ENCODE results near the gene PRKAG2.

Gene PRKAG2

DNA sequence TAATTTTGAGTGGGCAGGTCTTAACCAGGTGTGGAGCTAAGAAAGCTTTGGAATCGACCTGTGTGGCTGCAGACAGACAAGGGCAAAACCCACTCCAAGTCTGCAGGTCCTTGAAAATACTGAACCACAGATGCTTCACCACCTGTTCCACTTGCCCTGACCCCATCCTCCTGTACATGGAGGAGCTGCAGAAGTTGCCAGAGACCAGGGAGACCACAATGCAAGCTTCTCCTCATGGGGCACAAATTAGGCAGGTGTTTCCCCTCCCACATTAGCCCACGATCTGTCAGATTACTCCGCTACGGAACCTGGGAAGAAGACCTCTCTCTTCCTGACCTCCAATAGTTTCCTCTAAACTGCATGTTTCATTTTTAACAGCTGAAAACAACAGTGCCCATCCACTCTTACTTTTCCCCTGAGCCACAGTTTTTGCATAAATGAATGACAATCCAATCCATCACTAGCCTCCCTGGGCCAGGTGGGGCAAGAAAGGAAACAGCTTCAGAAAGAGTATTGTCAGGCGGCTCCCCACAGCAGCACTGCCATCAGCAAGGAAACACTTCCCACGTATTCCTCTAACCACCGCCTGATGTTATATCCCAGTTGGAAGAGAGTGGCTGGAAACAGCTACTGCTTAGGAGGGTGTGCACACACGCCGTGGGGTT, 141.6 kb downstream of the PRKAG2 start:
- peak in 4 of 42 donors; percentile 43 to 63 (median 59) for DNase-seq
- intact Hi-C loops (cut with DNase I), result no loop called here

DNA sequence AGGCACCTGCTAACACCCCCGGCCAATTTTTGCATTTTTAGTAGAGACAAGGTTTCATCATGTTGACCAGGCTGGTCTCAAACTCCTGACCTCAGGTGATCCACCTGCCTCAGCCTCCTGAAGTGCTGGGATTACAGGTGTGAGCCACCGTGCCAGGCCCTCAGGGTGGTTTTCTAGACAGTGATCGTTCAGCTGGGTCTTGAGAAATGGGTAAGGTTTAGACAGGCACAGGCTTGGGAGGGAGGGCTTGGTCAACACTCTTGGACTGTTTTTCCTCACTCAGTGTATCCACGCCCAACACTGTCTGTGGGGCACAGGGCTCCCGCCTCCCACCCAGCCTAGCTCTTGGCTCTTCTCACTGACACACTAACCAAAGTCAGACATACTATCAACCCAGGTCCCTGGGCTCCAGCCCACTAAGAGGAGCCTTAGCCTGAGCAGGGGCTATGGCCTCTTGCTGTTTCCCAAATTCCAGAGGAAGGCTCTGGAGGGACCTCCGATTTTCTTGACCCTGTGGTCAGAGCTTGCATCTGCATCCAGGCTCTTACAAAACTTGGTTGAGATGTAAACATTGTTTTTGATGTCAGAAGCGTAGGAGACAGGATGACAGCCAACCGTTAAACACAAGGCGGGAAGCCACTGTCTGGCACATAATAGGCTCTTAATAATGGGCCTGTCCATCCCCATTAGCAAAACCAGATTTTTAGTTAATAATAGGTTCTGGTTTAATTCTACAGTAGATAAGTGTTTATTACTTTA, 143.9 kb downstream of the PRKAG2 start:
- DNase-seq, result no peak
- intact Hi-C loops (cut with DNase I), result no loop called here

DNA sequence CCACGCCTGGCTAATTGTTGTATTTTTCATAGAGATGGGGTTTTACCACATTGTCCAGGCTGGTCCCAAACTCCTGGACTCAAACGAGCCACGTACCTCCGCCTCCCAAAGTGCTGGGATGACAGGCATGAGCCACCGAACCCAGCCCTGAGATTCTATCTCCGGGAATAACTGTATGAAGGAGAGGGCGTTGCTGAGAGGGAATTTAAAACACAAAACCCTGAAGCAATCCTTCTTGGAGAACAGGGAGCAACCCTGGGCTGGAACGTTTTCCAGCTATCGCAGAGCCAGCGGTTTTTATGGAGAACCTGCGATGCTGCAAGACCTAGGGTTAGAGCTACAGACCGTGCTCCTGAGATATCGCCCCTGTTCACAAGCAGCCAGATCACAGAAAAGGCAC, 144.6 kb downstream of the PRKAG2 start:
- intact Hi-C loops (cut with DNase I), result no loop called here
- peak in 5 of 42 donors; percentile 35 to 62 (median 52) for DNase-seq

DNA sequence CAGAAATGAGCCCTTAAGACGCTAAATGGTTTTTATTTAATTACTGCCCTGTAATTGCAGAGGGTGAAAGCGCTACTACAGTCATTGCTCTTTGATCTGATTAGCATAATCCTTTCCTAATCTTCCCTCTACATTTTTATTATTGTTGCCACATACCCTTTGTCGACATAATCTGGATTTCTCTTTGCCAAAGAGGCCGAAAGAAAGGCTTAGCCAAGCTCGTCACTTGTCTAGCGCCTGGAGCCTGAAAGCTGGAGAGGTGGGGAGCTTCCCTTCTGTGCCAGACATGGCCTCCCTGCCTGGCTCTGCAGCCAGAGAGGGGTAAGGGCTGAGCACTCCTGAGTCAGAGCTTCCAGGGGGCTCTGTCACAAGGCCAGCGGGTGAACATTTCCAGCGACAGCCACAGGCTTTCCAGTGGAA, 145.9 kb downstream of the PRKAG2 start:
- intact Hi-C loops (cut with DNase I), result no loop called here
- DNase-seq, result no peak

DNA sequence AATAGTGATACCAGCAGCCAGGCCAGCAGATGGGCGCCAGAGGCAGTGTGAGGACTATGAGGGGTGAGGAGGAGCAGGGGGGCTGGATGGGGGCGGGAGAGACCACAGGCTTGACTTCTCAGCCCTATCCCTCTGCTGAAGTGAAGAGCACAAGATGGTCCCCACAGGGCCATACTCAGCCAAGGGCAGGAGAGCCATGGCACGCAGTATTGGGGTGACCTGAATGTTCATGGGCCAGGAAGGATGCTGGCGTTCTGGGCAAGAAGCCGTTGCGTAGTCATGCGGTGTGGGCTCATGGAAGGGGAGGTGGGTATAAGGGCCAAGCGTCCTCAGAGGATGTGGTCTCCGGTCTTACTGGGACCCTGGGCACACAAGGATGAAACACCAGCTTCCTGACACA, 146.3 kb downstream of the PRKAG2 start:
- no peak for DNase-seq
- intact Hi-C loops (cut with DNase I), result no loop called here

DNA sequence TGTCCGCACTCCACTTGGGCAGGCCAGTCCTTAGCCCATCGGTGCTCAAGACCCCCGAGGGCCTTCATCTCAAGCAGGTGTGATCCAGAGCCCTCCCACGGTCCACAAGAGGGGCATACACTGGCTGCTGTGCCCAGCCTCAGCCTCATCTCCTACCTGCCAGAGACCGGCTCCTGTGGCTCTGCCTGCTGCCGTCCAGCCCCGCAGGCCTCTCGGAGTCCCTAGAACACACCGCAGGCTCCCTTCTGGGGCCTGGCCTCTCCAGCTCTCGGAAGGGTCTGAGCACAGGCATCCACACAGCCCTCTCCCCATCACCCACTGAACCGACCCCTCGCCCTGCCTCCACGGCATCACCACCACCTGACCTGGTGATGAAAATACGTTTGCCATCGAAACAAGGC, 147.4 kb downstream of the PRKAG2 start:
- intact Hi-C loops (cut with DNase I), result no loop called here
- no peak for DNase-seq

DNA sequence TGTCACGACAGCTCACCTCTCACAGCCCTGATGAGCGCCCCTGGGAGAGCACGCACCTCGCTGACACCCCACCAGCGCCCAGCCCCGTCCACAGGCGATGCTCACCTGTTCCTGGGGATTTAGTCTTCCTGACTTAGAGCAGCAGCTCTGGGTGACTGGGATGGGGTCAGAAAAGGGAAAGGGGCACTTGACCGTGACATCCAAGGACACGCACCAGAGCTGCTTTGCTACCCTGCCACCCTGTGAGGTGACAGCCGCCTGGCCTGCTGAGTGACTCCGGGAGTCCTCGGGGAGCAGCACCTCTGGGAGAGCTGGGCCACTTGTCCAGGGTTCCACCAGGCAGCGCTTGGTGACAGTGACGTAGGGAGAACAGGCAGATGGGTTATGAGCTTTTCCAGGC, 148.2 kb downstream of the PRKAG2 start:
- no peak for DNase-seq
- intact Hi-C loops (cut with DNase I), result no loop called here

DNA sequence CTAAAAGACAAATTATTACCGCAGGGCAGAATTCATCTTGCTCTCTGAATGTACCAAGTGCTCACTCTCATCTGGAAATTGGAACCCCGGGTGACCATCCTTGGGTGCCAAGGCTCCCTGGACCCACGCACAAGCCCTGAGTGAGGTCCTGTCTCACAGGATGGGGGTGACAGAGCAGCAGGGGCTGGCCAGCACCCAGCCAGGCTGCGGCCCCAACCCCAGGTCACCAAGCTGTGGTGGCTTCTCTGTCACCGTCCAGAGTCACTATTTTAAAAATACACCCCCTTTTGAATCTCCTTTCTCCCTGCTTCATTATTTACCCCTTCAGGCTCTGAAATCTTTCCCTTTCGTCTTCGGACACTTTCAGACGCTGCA, 148.6 kb downstream of the PRKAG2 start:
- intact Hi-C loops (cut with DNase I), result no loop called here
- no peak for DNase-seq

DNA sequence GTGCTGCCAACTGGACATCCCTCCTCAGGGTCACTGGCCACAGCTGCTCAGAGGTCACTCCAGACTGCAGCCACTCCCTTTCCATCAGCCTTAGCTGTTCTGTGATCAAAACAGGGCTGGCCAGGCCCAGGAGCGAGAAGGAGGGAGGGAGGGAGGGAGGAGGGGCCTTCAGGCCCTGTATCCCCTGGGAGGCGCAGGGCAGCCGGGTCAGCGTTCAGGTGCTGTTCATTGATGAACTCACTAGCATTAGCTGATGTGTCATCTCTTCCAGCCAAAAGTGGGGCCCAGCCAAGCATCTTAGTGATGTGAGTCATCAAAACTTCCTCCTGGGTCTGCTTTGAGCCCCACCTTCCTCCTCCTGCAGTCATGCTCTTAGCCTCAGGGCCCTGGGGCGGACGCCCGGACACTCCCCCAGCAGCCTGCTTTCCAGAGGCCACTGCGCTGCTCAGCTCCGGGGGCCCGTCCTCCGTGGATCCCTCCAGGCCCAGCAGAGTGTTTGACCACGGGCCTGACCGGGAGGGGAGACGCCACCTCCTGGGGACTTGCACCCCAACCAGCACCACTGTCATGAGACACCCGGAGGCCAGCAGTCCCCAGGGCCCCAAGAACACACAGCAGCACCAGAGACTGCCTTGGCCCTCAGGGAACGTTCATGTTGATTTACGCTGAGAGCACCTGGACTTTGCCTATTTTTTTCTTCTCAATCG, 149.2 kb downstream of the PRKAG2 start:
- intact Hi-C loops (cut with DNase I), result no loop called here
- no peak for DNase-seq

DNA sequence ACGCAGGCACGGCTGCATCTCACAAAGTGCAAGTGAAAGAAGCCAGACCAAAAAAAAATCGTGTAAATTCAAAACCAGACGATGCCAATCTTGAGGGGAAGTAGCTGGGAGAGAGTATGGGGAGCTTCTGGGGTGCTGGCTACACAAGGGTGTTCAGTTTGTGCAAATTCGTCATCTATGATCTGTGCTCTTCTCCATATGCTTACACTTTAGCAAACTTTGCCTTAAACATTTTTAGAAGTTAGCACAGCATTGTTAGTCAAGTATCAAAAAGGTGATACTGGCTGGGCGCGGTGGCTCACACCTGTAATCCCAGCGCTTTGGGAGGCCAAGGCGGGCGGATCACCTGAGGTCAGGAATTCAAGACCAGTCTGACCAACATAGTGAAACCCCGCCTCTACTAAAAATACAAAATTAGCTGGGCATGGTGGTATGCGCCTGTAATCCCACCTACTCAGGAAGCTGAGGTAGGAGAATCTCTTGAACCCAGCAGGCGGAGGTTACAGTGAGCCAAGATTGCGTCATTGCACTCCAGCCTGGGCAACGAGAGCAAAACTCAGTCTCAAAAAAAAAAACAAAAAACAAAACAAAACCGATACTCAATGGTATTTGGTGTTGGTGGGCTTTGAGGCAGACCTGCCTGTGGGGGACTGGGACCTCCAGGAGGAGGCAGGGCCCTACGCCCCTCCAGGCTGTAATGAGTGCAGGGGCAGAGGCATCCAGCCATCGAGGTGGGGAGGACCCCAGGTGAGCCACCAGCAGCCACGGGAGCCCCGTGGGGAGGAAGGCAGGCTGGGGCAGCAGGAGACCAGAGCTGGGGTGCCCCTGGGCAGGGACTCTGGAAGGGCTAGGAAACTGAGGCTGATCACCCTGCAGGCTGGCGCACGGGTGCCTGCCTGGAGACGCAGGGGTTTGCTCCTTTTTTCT, 150.0 kb downstream of the PRKAG2 start:
- DNase-seq, result no peak
- intact Hi-C loops (cut with DNase I), result no loop called here

DNA sequence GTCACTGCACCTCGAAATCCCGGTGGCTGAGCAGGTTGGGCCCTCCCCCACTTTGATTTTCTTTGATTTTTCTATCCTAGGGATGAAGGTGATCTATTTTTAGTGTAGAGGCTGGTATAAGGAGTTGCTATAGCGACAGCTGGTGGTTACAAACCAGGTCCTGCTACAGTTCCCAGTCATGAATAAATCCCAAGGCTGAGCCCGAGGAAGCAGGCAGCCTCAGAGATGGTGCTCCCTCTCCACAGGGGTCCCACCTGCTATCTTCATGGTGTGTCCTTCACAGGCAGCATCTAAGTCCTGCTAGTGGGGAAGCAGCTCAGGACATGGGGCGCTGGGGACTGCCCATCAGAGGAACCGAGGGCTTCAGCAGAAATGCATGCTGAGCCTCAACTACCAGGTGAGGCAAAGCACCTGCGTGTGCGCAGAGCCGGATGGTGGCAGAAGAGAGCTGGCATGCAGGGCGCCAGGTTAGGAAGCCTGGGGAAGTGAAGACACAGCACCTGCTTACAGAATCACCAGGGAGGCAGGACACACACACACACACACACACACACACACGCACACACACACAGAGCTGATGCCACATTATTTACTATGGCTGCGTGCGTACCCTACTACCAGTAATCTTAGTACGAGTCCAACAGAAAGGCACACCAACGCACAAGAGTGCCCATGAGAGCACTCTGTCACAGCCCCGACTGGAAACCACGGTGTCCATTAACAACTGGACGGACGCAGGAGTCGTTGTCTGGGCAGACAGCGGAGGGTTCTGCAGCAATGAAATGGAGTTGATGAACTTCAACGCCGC, 150.9 kb downstream of the PRKAG2 start:
- peak in 35 of 42 donors; percentile 33 to 87 (median 65) for DNase-seq
- intact Hi-C loops (cut with DNase I), result no loop called here

DNA sequence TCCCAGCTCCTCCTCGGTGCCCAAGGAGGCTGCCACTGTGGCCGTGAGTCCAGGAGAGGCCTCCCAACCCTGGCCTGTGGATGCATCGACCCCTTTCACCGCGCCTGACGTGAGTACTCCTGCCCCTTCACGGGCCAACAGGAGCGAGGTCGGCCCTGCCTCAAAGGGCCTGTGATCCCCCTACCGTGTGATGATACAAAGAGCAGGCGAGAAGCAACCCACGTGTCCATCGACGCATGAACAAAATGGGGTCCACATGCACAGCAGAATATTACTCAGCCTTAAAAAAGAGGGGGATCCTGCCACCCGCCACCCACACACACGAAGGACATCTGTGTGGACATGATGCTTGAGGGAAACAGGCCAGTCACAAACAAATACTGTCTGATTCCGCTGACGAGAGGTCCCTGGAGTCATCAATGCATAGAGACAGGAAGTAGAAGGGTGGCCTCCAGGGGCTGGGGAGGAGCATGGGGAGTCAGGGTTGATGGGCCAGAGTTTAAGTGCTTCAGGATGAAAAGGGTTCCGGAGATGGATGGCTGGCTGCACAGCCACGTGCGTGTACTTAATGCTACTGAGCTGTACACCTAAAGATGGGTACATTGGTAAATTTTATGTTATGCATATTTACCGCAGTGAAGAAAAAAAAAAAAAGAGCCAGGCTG, 151.9 kb downstream of the PRKAG2 start:
- intact Hi-C loops (cut with DNase I), result no loop called here
- no peak for DNase-seq

DNA sequence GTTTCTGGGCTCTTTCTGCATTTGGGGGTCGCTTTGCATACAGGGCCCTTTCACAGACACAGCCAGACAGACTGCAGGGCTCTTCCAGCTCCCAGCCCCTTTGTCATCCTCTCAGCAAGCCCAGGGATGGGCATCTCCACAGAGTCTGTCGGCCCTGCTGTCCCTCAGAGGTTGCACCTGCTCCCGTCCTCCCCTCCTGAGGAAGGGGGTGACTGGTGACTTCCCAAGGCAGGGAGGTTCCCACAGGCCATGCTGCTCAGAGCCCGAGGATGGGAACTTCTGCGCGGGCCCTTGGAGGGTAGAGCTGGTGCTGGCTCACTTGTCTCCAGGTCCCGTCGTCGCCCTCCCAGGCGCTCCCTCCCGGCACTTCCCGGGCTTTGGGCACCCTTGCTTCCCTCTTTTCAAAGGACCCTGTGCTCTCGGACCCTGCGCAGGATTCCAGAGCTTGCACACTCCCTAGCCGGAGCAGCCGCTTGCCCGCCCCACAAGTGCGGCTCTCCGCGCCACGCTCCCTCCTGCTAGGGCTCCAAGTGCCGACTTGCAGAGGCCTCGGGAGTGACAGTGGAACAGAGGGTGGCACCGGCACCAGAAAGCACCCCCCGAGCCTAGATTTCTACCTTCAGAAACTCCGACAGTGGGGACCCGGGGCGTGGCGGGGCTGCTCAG, 152.5 kb downstream of the PRKAG2 start:
- no peak for DNase-seq
- intact Hi-C loops (cut with DNase I), result no loop called here

DNA sequence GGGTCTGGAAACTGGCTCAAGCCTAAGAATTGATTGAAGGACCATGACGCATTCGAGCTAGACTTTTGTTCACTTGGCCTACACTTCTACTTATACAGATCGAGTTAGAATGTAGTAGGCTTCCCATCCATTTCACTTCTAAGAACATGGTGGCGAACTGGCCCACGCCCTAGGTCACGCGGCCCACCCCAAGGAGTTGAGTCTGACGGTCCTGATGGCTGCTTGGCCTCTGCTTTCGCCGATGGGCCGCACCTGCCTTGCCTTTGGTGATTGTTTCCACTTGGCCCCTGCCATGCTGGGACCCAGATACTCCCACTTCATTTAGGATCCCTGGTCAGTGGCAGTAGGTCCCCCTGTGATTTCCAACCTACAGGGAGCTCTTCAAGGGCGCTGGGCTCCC, 153.6 kb downstream of the PRKAG2 start:
- intact Hi-C loops (cut with DNase I), result no loop called here
- DNase-seq, result no peak

DNA sequence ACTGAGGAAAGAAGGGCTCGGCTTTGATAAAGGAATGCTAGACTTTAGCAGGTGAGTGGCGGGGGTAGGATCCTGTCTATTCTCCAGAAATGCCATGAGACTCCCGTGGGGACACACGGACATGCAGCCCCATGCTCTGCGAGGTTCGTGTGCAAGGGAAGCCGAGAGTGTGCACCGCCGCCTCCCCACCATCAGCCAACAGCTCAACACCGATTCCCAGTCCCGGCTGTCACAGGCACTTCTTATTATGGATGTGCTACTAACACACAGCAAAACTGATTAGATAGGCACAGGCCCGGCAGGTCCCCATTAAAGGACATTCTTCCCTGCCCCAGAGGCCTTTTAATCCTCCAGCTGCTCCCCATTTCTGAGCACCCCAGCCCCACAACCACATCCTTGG, 154.4 kb downstream of the PRKAG2 start:
- intact Hi-C loops (cut with DNase I), result no loop called here
- peak in 16 of 42 donors; percentile 33 to 74 (median 52) for DNase-seq

DNA sequence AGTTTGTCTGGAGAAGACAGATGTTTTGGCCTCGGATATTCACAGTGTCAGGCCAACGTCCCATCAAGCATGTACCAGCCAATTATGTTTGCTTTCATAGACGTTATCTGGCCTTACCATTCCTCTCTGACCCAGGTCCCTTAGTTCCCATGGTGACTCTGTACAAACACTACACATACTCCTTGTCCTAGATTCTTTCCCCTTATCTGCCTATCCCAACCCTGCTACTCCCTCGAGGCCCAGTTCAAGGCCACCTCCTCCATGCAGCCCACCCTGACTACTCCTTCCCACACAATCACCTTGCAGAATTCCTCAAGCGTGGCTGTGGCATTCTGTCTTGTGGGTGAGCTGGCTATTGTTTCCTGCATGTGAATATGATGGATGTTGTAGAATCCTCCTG, 155.2 kb downstream of the PRKAG2 start:
- intact Hi-C loops (cut with DNase I), result no loop called here
- no peak for DNase-seq

DNA sequence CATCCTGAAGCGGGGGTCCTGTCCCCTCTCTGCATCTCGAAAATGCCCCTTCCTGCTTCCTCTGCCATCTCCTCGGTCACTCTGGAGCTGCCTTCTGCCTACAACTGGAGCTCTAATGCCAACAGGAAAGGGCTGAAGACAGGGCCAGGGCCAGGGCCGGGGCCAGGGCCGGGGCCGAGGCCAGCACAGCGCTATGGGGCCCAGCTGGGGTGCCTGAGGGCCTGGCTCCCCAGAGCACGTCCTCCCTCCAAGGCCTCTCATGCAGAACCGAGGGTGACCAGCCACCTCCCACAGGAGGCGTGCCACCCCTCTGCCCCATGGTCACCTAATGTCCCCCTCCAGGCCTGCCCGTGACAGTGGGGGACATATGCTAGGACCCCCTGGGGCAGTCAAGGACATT, 155.7 kb downstream of the PRKAG2 start:
- no peak for DNase-seq
- intact Hi-C loops (cut with DNase I), result no loop called here
